GM12873 (cell line): Measurements from ENCODE around the gene HADHB.

Experiments
- CTCF ChIP-seq: IDR thresholded peaks from 2 replicates; pipeline ENCODE4 v1.5.1; 2012; ENCODE audit warnings: low read depth, mild to moderate bottlenecking, moderate library complexity, low read length, control low read depth; ENCODE audit not compliant: insufficient read depth; ENCODE audit errors: missing control alignments

Gene HADHB

GRCh38 chr2:26245231-26245732 lies 543 bp downstream of the HADHB start:
- no peak for TF ChIP-seq CTCF

GRCh38 chr2:26245810-26246209 lies 1.1 kb downstream of the HADHB start:
- no peak for TF ChIP-seq CTCF

- no peak for TF ChIP-seq CTCF
Observed at GRCh38 chr2:26246818-26247217, 2.1 kb downstream of the HADHB start.

- TF ChIP-seq CTCF = no peak
Observed at GRCh38 chr2:26249625-26250024, 4.9 kb downstream of the HADHB start.

GRCh38 chr2:26251893-26252292 lies 7.2 kb downstream of the HADHB start:
- no peak for TF ChIP-seq CTCF

GRCh38 chr2:26255759-26256384 lies 11.1 kb downstream of the HADHB start:
- TF ChIP-seq CTCF = no peak

GRCh38 chr2:26268213-26268612 lies 23.5 kb downstream of the HADHB start:
- TF ChIP-seq CTCF = no peak
